ENCODE results near the gene C2CD4C.
"Not testable (repeated sequence)": the region's sequence is repeated elsewhere in the genome, so short reads cannot be mapped to it uniquely, and the experiment has no call there.

Gene C2CD4C

DNA sequence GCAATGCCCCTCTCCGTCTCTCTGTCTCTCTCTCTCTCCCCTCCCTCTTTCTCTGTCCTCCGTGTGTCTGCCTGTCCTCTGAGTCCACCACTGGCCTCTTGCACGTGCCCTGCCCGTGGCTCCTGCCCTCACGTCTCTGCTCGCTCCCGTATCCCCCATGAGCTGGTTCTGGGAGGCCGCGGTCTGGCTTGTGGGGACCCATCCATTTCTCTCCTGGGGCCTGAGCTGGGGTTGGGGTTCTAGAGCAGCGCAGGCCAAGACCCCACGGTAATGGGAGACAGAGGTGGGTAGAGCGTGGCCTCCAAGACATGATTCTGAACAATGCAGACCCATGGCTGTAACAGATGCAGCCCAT lies 19.0 kb downstream of the C2CD4C start:
- no peak for TF ChIP-seq NFRKB (IDR thresholded peaks at IDR 0.05)
- TF ChIP-seq L3MBTL2 (conservative IDR thresholded peaks at IDR 0.05), result no peak
- no peak for TF ChIP-seq FOXK2 (IDR thresholded peaks at IDR 0.05)
- no peak for TF ChIP-seq BHLHE40 (IDR thresholded peaks at IDR 0.05; ENCODE audit: borderline replicate concordance)
- TF ChIP-seq TARDBP (IDR thresholded peaks at IDR 0.05), result no peak
- TF ChIP-seq HDGF (IDR thresholded peaks at IDR 0.05; ENCODE audit: borderline replicate concordance), result no peak
- no peak for TF ChIP-seq ZNF384 (IDR thresholded peaks at IDR 0.05)
- TF ChIP-seq FOXM1 (IDR thresholded peaks at IDR 0.05; ENCODE audit: borderline replicate concordance), result no peak
- POLR2A ChIA-PET, result no interaction called here
- DNase-seq (ENCODE audit: extremely low spot score), result no peak
- CTCF ChIA-PET, result no interaction called here

DNA sequence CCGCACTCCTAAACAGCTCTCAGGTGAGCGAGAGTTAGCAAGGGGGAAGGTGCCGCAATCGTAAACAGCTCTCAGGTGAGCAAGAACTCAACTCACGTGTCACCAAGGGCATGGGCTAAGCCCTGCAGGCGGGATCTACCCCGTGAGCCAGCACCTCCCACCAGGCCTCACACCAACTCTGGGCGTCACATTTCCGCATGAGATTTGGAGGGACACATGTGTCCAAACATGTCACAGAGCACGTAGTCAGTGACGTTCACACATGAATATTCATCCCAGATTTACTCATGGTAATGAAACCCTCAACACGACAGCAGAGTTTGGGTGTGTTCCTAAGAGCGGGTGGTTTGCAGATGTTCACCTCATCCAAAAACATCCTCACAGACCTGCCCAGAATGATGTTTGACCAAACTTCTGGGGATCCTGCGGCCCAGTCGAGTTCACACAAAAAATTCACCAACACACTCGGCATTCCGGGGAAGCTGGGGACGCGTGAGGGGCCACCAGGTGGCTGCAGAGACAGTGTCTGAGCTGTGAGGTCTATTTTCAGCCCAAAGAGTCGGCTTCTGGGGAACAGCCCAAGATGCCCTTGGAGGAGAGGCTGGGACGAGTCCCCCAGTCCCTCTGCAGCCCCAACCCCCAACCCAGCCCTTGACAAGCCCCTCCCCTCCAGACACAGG lies 19.6 kb downstream of the C2CD4C start:
- DNase-seq (ENCODE audit: extremely low spot score), result no peak
- TF ChIP-seq BHLHE40 (IDR thresholded peaks at IDR 0.05; ENCODE audit: borderline replicate concordance) (no peak), ZNF384 (IDR thresholded peaks at IDR 0.05) (no peak), LEF1 (IDR thresholded peaks at IDR 0.05; ENCODE audit: borderline replicate concordance) (no peak), NFRKB (IDR thresholded peaks at IDR 0.05) (no peak), FOXK2 (IDR thresholded peaks at IDR 0.05) (no peak), HDGF (IDR thresholded peaks at IDR 0.05; ENCODE audit: borderline replicate concordance) (no peak), ARNT (IDR thresholded peaks at IDR 0.05) (no peak)
- TF ChIP-seq, protein P1, sequence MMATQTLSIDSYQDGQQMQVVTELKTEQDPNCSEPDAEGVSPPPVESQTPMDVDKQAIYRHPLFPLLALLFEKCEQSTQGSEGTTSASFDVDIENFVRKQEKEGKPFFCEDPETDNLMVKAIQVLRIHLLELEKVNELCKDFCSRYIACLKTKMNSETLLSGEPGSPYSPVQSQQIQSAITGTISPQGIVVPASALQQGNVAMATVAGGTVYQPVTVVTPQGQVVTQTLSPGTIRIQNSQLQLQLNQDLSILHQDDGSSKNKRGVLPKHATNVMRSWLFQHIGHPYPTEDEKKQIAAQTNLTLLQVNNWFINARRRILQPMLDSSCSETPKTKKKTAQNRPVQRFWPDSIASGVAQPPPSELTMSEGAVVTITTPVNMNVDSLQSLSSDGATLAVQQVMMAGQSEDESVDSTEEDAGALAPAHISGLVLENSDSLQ (IDR thresholded peaks at IDR 0.05), result no peak
- POLR2A ChIA-PET, result no interaction called here
- CTCF ChIA-PET, result no interaction called here

DNA sequence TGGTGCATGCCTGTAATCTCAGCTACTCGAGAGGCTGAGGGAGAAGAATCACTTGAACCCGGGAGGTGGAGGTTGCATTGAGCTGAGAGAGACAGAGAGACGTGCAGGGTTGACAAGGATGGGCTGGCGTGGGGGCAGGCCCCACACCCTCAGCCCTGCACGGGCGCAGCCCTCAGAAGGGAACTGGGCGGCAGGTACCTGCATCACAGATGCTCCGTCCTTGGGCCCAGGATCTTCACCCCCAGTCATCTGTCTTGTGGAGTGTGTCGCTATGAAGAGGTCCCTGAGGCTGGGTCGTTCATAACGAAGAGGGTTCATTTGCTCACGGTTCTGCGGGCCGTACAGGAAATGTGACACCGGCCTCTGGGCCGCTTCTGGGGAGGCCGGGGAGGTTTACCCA lies 20.3 kb downstream of the C2CD4C start:
- ChIA-PET CTCF (no interaction called here), POLR2A (no interaction called here)
- TF ChIP-seq SP1 (IDR thresholded peaks at IDR 0.05) (no peak), LEF1 (IDR thresholded peaks at IDR 0.05; ENCODE audit: borderline replicate concordance) (no peak), TARDBP (IDR thresholded peaks at IDR 0.05) (no peak), NFRKB (IDR thresholded peaks at IDR 0.05) (no peak), ZNF384 (IDR thresholded peaks at IDR 0.05) (no peak), CTBP1 (IDR thresholded peaks at IDR 0.05; ENCODE audit: borderline replicate concordance) (no peak), SUZ12 (IDR thresholded peaks at IDR 0.05) (no peak), ARNT (IDR thresholded peaks at IDR 0.05) (no peak), HDGF (IDR thresholded peaks at IDR 0.05; ENCODE audit: borderline replicate concordance) (no peak), FOXM1 (IDR thresholded peaks at IDR 0.05; ENCODE audit: borderline replicate concordance) (no peak), BHLHE40 (IDR thresholded peaks at IDR 0.05; ENCODE audit: borderline replicate concordance) (no peak), ELF4 (IDR thresholded peaks at IDR 0.05) (no peak), FOXA1 (IDR thresholded peaks at IDR 0.05) (no peak)
- TF ChIP-seq, protein P1 (IDR thresholded peaks at IDR 0.05), result no peak
- DNase-seq (ENCODE audit: extremely low spot score), result no peak

DNA sequence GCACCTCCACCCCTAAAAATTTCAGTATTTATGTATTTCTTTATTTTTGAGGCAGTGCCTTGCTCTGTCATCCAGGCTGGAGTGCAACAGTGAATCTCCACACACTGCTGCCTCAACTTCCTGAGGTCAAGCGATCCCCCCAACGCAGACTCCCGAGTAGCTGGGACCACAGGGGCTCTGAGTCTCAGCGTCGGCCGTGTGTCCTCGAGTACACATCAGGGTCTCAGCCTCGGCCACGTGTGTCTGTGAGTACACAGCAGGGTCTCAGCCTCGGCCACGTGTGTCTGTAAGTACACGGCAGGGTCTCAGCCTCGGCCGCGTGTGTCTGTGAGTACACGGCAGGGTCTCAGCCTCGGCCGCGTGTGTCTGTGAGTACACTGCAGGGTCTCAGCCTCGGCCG lies 21.2 kb downstream of the C2CD4C start:
- no peak for DNase-seq (ENCODE audit: extremely low spot score)
- POLR2A ChIA-PET, result interaction anchor here (0.7 kb wide), 1 partner anchor 100 kb away, joined by 3 read pairs; no protein-coding TSS in a partner anchor
- TF ChIP-seq TARDBP (IDR thresholded peaks at IDR 0.05) (no peak), L3MBTL2 (conservative IDR thresholded peaks at IDR 0.05) (no peak), ELF4 (IDR thresholded peaks at IDR 0.05) (no peak), ARNT (IDR thresholded peaks at IDR 0.05) (no peak), ZNF384 (IDR thresholded peaks at IDR 0.05) (no peak), SUZ12 (IDR thresholded peaks at IDR 0.05) (no peak), SP1 (IDR thresholded peaks at IDR 0.05) (no peak), FOXM1 (IDR thresholded peaks at IDR 0.05; ENCODE audit: borderline replicate concordance) (no peak), HDGF (IDR thresholded peaks at IDR 0.05; ENCODE audit: borderline replicate concordance) (no peak), BHLHE40 (IDR thresholded peaks at IDR 0.05; ENCODE audit: borderline replicate concordance) (no peak), FOXK2 (IDR thresholded peaks at IDR 0.05) (no peak), LEF1 (IDR thresholded peaks at IDR 0.05; ENCODE audit: borderline replicate concordance) (no peak), FOXA1 (IDR thresholded peaks at IDR 0.05) (no peak), CTBP1 (IDR thresholded peaks at IDR 0.05; ENCODE audit: borderline replicate concordance) (no peak)
- TF ChIP-seq, protein P1 (IDR thresholded peaks at IDR 0.05), result no peak
- CTCF ChIA-PET, result no interaction called here

DNA sequence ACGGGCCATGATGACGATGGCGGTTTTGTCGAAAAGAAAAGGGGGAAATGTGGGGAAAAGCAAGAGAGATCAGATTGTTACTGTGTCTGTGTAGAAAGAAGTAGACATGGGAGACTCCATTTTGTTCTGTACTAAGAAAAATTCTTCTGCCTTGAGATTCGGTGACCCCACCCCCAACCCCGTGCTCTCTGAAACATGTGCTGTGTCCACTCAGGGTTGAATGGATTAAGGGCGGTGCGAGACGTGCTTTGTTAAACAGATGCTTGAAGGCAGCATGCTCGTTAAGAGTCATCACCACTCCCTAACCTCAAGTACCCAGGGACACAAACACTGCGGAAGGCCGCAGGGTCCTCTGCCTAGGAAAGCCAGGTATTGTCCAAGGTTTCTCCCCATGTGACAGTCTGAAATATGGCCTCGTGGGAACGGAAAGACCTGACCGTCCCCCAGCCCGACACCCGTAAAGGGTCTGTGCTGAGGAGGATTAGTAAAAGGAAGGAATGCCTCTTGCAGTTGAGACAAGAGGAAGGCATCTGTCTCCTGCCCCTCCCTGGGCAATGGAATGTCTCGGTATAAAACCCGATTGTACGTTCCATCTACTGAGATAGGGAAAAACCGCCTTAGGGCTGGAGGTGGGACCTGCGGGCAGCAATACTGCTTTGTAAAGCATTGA lies 22.2 kb downstream of the C2CD4C start:
- CTCF ChIA-PET; DNase-seq (ENCODE audit: extremely low spot score): not testable (repeated sequence)
- POLR2A ChIA-PET, result interaction anchor here (0.7 kb wide), 1 partner anchor 101 kb away, joined by 3 read pairs; no protein-coding TSS in a partner anchor

DNA sequence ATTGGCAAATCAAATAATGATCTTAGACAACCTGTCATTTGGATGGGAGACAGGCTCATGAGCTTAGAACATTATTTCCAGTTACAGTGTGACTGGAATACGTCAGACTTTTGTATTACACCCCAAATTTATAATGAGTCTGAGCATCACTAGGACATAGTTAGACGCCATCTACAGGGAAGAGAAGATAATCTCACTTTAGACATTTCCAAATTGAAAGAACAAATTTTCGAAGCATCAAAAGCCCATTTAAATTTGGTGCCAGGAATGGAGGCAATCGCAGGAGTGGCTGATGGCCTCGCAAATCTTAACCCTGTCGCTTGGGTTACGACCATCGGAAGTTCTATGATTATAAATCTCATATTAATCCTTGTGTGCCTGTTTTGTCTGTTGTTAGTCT lies 22.8 kb downstream of the C2CD4C start:
- POLR2A ChIA-PET; CTCF ChIA-PET; DNase-seq (ENCODE audit: extremely low spot score): not testable (repeated sequence)

DNA sequence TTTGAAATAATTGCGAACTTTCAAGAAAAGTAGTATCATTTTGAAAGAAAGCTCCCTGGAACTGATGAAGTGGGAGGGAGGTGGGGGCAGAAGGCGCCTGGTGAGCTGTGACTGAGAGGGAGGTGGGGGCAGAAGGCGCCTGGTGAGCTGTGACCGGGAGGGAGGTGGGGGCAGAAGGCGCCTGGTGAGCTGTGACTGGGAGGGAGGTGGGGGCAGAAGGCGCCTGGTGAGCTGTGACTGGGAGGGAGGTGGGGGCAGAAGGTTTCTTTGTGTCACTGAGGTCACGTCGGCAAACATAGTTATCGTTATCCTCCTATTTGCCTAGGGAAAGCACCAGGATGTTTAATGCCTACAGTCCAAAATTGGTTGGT lies 24.2 kb downstream of the C2CD4C start:
- DNase-seq (ENCODE audit: extremely low spot score), result no peak
- ChIA-PET POLR2A (no interaction called here), CTCF (no interaction called here)
- TF ChIP-seq HDGF (IDR thresholded peaks at IDR 0.05; ENCODE audit: borderline replicate concordance) (no peak), LEF1 (IDR thresholded peaks at IDR 0.05; ENCODE audit: borderline replicate concordance) (no peak), ZNF384 (IDR thresholded peaks at IDR 0.05) (no peak), TARDBP (IDR thresholded peaks at IDR 0.05) (no peak), L3MBTL2 (conservative IDR thresholded peaks at IDR 0.05) (no peak), FOXK2 (IDR thresholded peaks at IDR 0.05) (no peak), FOXM1 (IDR thresholded peaks at IDR 0.05; ENCODE audit: borderline replicate concordance) (no peak), ARNT (IDR thresholded peaks at IDR 0.05) (no peak), BHLHE40 (IDR thresholded peaks at IDR 0.05; ENCODE audit: borderline replicate concordance) (no peak), CTBP1 (IDR thresholded peaks at IDR 0.05; ENCODE audit: borderline replicate concordance) (no peak), ELF4 (IDR thresholded peaks at IDR 0.05) (no peak), FOXA1 (IDR thresholded peaks at IDR 0.05) (no peak), NFRKB (IDR thresholded peaks at IDR 0.05) (no peak), SUZ12 (IDR thresholded peaks at IDR 0.05) (no peak)
- TF ChIP-seq, protein P1 (IDR thresholded peaks at IDR 0.05), result no peak

Data from HEK293T (cell line).